Limb (tissue), 2 donors: ENCODE results near the gene OPN1SW.

Experiments
- DNase-seq, 2 donors: peaks; one replicate each; pipeline ENCODE4 v3.0.0-alpha.2; 2016; ENCODE audit errors: extremely low spot score in 2 of 2

OPN1SW gene

GRCh38 chr7:128793181-128793547, 17.6 kb upstream of the OPN1SW start:
- DNase-seq = no peak

GRCh38 chr7:128792471-128793180, 17.0 kb upstream of the OPN1SW start:
- no peak for DNase-seq

GRCh38 chr7:128791972-128792327, 16.4 kb upstream of the OPN1SW start:
- DNase-seq = no peak

- peak in 1 of 2 donors; percentile 83 for DNase-seq
These were observed 15.8 kb upstream of the OPN1SW start, which contains the start of gene CCDC136 for GRCh38 chr7:128791121-128791971. TSS of gene CCDC136 (plus strand) at chr7:128791968. CDS start at chr7:128792412, 444 bp downstream.

- peak in 1 of 2 donors; percentile 70 for DNase-seq
These were observed 14.9 kb upstream of the OPN1SW start for GRCh38 chr7:128790315-128791041.

GRCh38 chr7:128788446-128789412, 13.1 kb upstream of the OPN1SW start:
- no peak for DNase-seq

- DNase-seq = no peak
These were observed 10.1 kb upstream of the OPN1SW start for GRCh38 chr7:128785738-128786137.

- peak; percentile 85 to 86 for DNase-seq
These were observed 7.7 kb upstream of the OPN1SW start for GRCh38 chr7:128783143-128783861.

GRCh38 chr7:128781851-128782250, 6.3 kb upstream of the OPN1SW start:
- no peak for DNase-seq

- peak in 1 of 2 donors; percentile 55 for DNase-seq
These were observed 5.5 kb upstream of the OPN1SW start for GRCh38 chr7:128781126-128781525.

- DNase-seq = no peak
These were observed 3.4 kb upstream of the OPN1SW start for GRCh38 chr7:128778946-128779345.

- DNase-seq = no peak
These were observed 1.8 kb upstream of the OPN1SW start for GRCh38 chr7:128777156-128778123.

- no peak for DNase-seq
These were observed 673 bp downstream of the OPN1SW start for GRCh38 chr7:128774921-128775320.

- no peak for DNase-seq
These were observed 1.4 kb downstream of the OPN1SW start for GRCh38 chr7:128774029-128774689.

GRCh38 chr7:128773604-128774003, 2.0 kb downstream of the OPN1SW start:
- no peak for DNase-seq

- no peak for DNase-seq
These were observed 5.4 kb downstream of the OPN1SW start for GRCh38 chr7:128770233-128770632.

GRCh38 chr7:128767475-128768110, 8.0 kb downstream of the OPN1SW start:
- no peak for DNase-seq

GRCh38 chr7:128763541-128763940, 12.1 kb downstream of the OPN1SW start:
- DNase-seq = no peak
